Bronchial epithelial cell (primary cell): ENCODE measurements around the gene CD7. TPM values are rescaled to one million over a fixed set of nuclear protein-coding genes. Genes with fewer than 3 reads are reported as not detected.
A peak's percentile ranks its signal among the peaks of the same experiment; 100 is the strongest.

Experiments
- DNase-seq: peaks from one replicate; pipeline ENCODE4 v3.0.0-alpha.2; 2010; ENCODE audit warnings: low read depth
- FAIRE-seq: peaks from 2 replicates; lab custom pipeline; 2011; peaks lifted over from hg19 to GRCh38; lab: Jason Lieb, UNC
- H3K27me3 ChIP-seq: 2 replicates; pipeline ENCODE4 v1.5.1; 2011; ENCODE audit warnings: low read length; ENCODE audit not compliant: control insufficient read depth, insufficient read depth
- H3K36me3 ChIP-seq: 2 replicates; pipeline ENCODE4 v1.5.1; 2011; ENCODE audit warnings: low read length; ENCODE audit not compliant: control insufficient read depth, insufficient read depth
- H3K4me3 ChIP-seq: 2 replicates; pipeline ENCODE4 v1.5.1; 2011; ENCODE audit warnings: mild to moderate bottlenecking, low read depth, low read length, control low read depth
- CTCF ChIP-seq: IDR thresholded peaks from 2 replicates; pipeline ENCODE4 v1.5.1; 2011; ENCODE audit warnings: mild to moderate bottlenecking, moderate library complexity, low read length, control low read depth, inconsistent platforms; ENCODE audit not compliant: insufficient read depth, severe bottlenecking
- total RNA-seq: library from RNA; depleted of rRNA; stranded (reverse); fragments of >200 nt; gene quantifications from 2 replicates; pipeline ENCODE4 v1.2.1, GENCODE V29; 2014

Gene CD7
- total RNA-seq, 1 donor from 2014 or later: not detected

GRCh38 chr17:82278786-82279391, 38.5 kb downstream of the CD7 start:
- no peak for TF ChIP-seq CTCF
- Histone ChIP-seq H3K4me3 (no peak overlapping the region), H3K27me3 (no peaks in the 10 kb centered on the region), H3K36me3 (no peaks in the 10 kb centered on the region)
- FAIRE-seq: no peak
- no peak for DNase-seq

GRCh38 chr17:82278308-82278707, 39.1 kb downstream of the CD7 start:
- FAIRE-seq: peak; percentile 50
- no peak for TF ChIP-seq CTCF
- Histone ChIP-seq H3K36me3 (no peaks in the 10 kb centered on the region), H3K4me3 (no peak overlapping the region), H3K27me3 (no peaks in the 10 kb centered on the region)
- no peak for DNase-seq

- Histone ChIP-seq H3K27me3 (no peaks in the 10 kb centered on the region), H3K36me3 (no peaks in the 10 kb centered on the region), H3K4me3 (no peak overlapping the region)
- no peak for TF ChIP-seq CTCF
- DNase-seq (no peak), FAIRE-seq (no peak)
Measured at GRCh38 chr17:82277851-82278250, 39.6 kb downstream of the CD7 start.

- DNase-seq (no peak), FAIRE-seq (no peak)
- no peak for TF ChIP-seq CTCF
- H3K4me3 ChIP-seq: no peak overlapping the region
- no peaks in the 10 kb centered on the region for H3K36me3 ChIP-seq
- no peaks in the 10 kb centered on the region for H3K27me3 ChIP-seq
Measured at GRCh38 chr17:82276938-82277337, 40.5 kb downstream of the CD7 start.

- H3K36me3 ChIP-seq: peaks cover 9% of the 10 kb centered on the region
- no peak for TF ChIP-seq CTCF
- no peak for DNase-seq
- no peaks in the 10 kb centered on the region for H3K27me3 ChIP-seq
- FAIRE-seq: no peak
- no peak overlapping the region for H3K4me3 ChIP-seq
Measured at GRCh38 chr17:82275326-82275725, 42.1 kb downstream of the CD7 start.
